ENCODE data around the gene IRF2BP2.

IRF2BP2 gene

DNA sequence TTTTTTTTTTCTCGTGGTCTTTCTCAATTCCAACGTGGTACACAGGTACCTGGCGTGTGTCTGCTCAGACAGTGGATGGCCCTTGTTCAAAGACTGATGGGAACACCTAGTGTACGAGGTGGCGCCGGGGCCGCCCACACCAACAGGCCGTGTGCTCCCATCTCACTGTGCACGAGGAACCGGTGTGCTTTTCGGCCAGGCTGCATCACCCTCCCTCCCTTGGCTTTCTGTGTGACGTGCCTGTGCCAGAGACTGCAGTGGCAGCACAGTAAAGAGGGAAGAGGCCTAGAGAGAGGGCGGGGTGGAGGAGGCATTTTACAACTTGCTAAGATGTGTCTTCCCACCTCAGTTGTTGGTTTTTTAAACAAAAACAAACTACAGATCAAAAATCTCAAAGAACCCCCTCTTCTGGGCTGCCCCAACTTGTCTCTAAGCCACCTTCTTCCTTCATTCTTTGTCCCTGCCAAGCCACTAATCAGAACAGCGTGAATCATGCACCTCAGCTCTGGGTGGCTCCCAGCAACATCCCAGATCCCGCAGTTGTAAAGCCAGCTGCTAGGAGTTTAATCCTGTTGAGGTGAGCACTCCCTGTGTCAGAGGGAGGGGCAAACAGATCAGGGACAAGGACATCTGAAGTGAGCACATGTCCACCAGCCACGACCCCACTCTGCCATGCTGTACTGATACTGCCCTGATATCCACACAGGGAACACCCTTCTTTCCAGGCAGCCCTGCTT is 20.7 kb downstream of the IRF2BP2 start:
- no peak for DNase-seq (ENCODE audit: low spot score)
- TF ChIP-seq CTCF (IDR thresholded peaks at IDR 0.05; ENCODE audit: extremely low read depth, missing control alignments): no peak

DNA sequence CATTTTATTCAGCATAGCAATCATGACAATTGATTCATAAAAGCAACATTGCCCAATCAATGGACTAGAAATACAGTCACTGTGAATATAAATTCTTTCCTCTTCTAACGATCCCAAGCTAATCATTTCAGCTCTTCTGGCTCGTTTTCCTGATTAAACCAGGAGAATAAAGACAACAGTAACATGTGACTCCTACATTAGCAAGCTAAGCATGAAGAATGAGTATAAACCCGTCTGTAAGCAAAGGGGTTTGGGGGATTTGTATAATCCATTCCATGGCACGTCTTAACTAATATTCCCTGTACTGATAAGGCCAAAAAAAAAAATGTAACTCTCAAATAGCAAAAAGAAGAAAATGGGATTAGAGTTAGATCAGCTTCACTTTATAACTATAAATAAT is 21.6 kb downstream of the IRF2BP2 start:
- TF ChIP-seq CTCF (IDR thresholded peaks at IDR 0.05; ENCODE audit: extremely low read depth, missing control alignments): no peak
- DNase-seq (ENCODE audit: low spot score): no peak

DNA sequence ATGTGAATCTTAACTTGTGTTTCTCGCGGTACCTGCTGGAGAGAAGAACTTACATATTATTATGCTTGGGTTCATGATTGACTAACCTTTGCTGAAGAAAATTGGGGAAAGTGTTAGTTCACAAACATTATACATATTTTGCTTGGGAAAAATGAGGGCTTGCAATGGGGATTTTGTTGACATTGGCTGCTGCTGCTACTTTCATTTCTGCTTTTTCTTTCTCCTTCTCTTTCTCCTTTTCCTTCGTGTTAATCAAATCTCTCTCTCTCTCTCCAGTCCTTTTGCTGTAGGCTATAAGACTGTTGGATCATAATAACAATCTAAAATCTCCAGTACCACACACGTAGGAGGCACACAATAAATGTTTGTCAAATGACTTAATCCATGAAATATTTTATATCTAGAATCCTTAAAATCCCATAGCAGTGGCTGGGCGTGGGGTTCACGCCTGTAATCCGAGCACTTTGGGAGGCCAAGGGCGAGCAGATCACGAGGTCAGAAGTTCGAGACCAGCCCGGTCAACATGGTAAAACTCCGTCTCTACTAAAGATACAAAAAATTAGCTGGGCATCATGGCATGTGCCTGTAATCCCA is 23.0 kb downstream of the IRF2BP2 start:
- TF ChIP-seq CTCF (IDR thresholded peaks at IDR 0.05; ENCODE audit: extremely low read depth, missing control alignments): no peak
- DNase-seq (ENCODE audit: low spot score): no peak

- no peak for DNase-seq (ENCODE audit: low spot score)
- TF ChIP-seq CTCF (IDR thresholded peaks at IDR 0.05; ENCODE audit: extremely low read depth, missing control alignments): no peak
Observed at GRCh38 chr1:234586304-234586703, 23.7 kb downstream of the IRF2BP2 start.

GRCh38 chr1:234585330-234586055 is 24.5 kb downstream of the IRF2BP2 start:
- no peak for DNase-seq (ENCODE audit: low spot score)
- TF ChIP-seq CTCF (IDR thresholded peaks at IDR 0.05; ENCODE audit: extremely low read depth, missing control alignments): no peak

DNA sequence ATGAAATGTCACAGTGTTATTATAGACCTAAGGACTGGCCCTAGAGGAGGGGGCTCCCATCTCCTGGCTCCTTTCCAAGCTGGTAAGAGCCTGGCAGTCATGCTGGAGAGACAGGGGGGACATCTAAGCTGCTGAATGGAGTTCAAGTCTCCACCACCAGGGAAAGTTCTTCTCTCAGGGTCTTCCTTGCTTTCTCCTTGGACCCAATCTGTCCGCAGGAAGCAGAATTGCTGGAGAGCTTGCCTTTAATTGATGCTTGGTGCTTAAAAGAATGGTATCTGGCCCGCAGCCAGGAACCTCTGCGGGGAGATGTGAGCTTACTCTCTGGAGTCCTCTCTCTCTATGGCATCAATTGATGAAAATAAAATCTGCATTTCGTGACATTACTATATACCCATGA is 25.1 kb downstream of the IRF2BP2 start:
- DNase-seq (ENCODE audit: low spot score): no peak
- TF ChIP-seq CTCF (IDR thresholded peaks at IDR 0.05; ENCODE audit: extremely low read depth, missing control alignments): no peak

- no peak for DNase-seq (ENCODE audit: low spot score)
- TF ChIP-seq CTCF (IDR thresholded peaks at IDR 0.05; ENCODE audit: extremely low read depth, missing control alignments): no peak
Observed at GRCh38 chr1:234584420-234584805, 25.6 kb downstream of the IRF2BP2 start.
